Astrocyte (in vitro differentiated cells and primary cell): ENCODE results near the gene RTKN.

Experiments used
- CTCF ChIP-seq: IDR thresholded peaks from 2 replicates; pipeline ENCODE4 v1.5.1; 2011; ENCODE audit warnings: low read depth, mild to moderate bottlenecking, inconsistent platforms, low read length, moderate library complexity; ENCODE audit not compliant: insufficient read depth
- EZH2 ChIP-seq: IDR thresholded peaks from 2 replicates; pipeline ENCODE4 v1.6.1; 2012; ENCODE audit warnings: mild to moderate bottlenecking, low read length, inconsistent platforms; ENCODE audit not compliant: insufficient read depth

- TF ChIP-seq CTCF: no peak
- TF ChIP-seq EZH2: no peak
Measured at GRCh38 chr2:74481431-74481830, 39.7 kb upstream of the RTKN start.
